Activated CD8-positive, alpha-beta T cell treated with anti-CD3 and anti-CD28 coated beads for 36 hours (primary cell): ENCODE measurements around the gene CRACR2B. TPM values are rescaled to one million over a fixed set of nuclear protein-coding genes. Genes with fewer than 3 reads are reported as not detected.

Source experiments
- ATAC-seq: fragments of 200-7000 bp; cut with Tn5 transposase; one replicate; pipeline ENCODE4 v1.10.0; 2021; ENCODE audit warnings: mild to moderate bottlenecking, moderate library complexity
- CTCF ChIA-PET: fragments of 350-600 bp; sonication (Branson Sonifier 250); formaldehyde crosslinking; loops from one replicate; lab custom pipeline; 2021; ENCODE audit warnings: antibody characterized with exemption; lab: Charles Lee
- POLR2A ChIA-PET: fragments of 350-600 bp; sonication (Branson Sonifier 250); formaldehyde crosslinking; loops from one replicate; lab custom pipeline; 2021; ENCODE audit warnings: antibody characterized with exemption; lab: Charles Lee
- DNase-seq: peaks from one replicate; pipeline ENCODE4 v3.0.0-alpha.2; 2020
- H3K27ac Mint-ChIP-seq: one replicate; pipeline ENCODE4 v1.8.0; 2021; ENCODE audit warnings: mild to moderate bottlenecking, mixed read lengths
- H3K27me3 Mint-ChIP-seq: one replicate; pipeline ENCODE4 v1.8.0; 2021; ENCODE audit warnings: mixed read lengths
- H3K36me3 Mint-ChIP-seq: one replicate; pipeline ENCODE4 v1.8.0; 2021; ENCODE audit warnings: low read depth, mixed read lengths
- H3K4me1 Mint-ChIP-seq: one replicate; pipeline ENCODE4 v1.8.0; 2021; ENCODE audit warnings: low read depth, mixed read lengths
- H3K4me3 Mint-ChIP-seq: one replicate; pipeline ENCODE4 v1.8.0; 2021; ENCODE audit warnings: mild to moderate bottlenecking, moderate library complexity, mixed read lengths
- H3K9me3 Mint-ChIP-seq: one replicate; pipeline ENCODE4 v1.8.0; 2021; ENCODE audit warnings: mixed read lengths
- intact Hi-C: fragments of 100-400 bp; cut with micrococcal nuclease; formaldehyde crosslinking; loops from one replicate; pipeline ENCODE4 v1.10.0; 2022
- total RNA-seq, 2 experiments: library from RNA; stranded (reverse); gene quantifications; one replicate each; pipeline ENCODE4 v1.2.3, GENCODE V29; 2021
- TF ChIP-seq, protein P1 (sequence below): fragments of 200-600 bp; IDR thresholded peaks from one replicate; pipeline ENCODE4 v1.8.0; 2022; ENCODE audit warnings: antibody characterized with exemption, mild to moderate bottlenecking

The CRACR2B gene
- total RNA-seq, 2 experiments from 2014 or later, result 2.1 to 2.4 TPM

DNA sequence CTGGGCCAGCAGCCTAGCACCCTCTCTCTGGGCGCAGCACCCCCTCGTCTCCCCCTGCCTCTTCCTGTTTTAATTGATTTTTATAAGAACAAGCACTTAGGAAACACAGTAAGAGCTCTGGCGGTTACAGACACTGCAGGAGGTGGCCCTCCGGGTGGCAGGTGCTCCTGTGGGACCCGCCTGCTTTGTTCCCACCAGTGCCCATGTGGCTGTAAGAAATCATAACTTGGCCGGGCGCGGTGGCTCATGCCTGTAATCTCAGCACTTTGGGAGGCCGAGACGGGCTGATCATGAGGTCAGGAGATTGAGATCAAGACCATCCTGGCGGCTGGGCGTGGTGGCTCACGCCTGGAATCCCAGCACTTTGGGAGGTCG lies 33.4 kb downstream of the CRACR2B start:
- Mint-ChIP-seq H3K27ac (no peak overlapping the region), H3K9me3 (no peaks in the 10 kb centered on the region), H3K4me1 (peaks cover 3% of the 10 kb centered on the region), H3K36me3 (no peaks in the 10 kb centered on the region), H3K27me3 (no peaks in the 10 kb centered on the region), H3K4me3 (no peak overlapping the region)
- ChIA-PET POLR2A (no interaction called here), CTCF (no interaction called here)
- TF ChIP-seq, protein P1, sequence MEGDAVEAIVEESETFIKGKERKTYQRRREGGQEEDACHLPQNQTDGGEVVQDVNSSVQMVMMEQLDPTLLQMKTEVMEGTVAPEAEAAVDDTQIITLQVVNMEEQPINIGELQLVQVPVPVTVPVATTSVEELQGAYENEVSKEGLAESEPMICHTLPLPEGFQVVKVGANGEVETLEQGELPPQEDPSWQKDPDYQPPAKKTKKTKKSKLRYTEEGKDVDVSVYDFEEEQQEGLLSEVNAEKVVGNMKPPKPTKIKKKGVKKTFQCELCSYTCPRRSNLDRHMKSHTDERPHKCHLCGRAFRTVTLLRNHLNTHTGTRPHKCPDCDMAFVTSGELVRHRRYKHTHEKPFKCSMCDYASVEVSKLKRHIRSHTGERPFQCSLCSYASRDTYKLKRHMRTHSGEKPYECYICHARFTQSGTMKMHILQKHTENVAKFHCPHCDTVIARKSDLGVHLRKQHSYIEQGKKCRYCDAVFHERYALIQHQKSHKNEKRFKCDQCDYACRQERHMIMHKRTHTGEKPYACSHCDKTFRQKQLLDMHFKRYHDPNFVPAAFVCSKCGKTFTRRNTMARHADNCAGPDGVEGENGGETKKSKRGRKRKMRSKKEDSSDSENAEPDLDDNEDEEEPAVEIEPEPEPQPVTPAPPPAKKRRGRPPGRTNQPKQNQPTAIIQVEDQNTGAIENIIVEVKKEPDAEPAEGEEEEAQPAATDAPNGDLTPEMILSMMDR, result no peak
- DNase-seq, result no peak
- ATAC-seq, result no peak
- intact Hi-C loops, result no loop called here

DNA sequence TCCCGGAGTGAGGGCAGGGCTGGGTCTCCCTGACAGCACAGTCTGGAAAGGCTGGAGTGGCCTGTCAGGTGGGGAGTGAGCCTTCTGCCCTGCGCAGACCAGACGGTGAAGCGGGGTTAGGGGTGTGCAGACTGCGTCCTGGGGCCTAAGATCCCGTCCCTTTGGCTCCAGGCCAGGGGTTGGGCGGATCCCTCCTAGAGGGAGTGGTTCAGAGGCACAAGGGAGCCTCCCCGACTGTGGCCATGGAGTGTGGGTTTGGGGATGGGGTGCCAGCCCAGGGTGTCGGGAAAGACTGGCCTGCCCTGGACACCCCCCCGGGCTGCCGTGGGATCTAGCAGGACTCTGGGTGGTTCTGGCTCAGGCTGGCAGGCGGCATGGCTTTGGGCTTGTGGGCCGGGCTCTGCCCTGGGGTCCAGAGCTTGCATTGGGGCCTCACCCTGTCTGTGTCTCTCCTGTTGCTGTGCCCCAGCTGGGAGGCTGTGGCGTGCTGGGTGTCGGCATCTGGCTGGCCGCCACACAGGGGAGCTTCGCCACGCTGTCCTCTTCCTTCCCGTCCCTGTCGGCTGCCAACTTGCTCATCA lies 34.5 kb downstream of the CRACR2B start:
- intact Hi-C loops, result no loop called here
- Mint-ChIP-seq H3K4me1 (peaks cover under 1% of the 10 kb centered on the region), H3K27ac (no peak overlapping the region), H3K27me3 (no peaks in the 10 kb centered on the region), H3K9me3 (no peaks in the 10 kb centered on the region), H3K36me3 (no peaks in the 10 kb centered on the region), H3K4me3 (no peak overlapping the region)
- ChIA-PET CTCF (no interaction called here), POLR2A (no interaction called here)
- TF ChIP-seq, protein P1, result no peak
- no peak for ATAC-seq
- DNase-seq, result no peak

DNA sequence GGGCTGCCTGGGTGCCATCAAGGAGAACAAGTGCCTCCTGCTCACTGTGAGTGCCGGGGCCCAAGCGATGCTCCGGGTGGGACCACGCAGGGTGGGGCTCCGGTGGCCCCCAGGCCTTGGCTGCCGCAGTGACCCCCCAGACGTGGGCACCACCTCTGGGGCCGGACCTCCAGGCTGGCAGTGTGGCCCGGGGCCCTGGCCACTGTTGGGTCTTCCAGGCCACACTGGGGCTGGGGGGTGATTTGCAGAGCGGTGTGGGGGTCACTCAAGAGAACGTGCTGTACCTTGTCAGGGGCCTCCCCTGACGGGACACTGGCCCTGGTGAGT lies 34.9 kb downstream of the CRACR2B start:
- DNase-seq (no peak), ATAC-seq (no peak)
- TF ChIP-seq, protein P1, result no peak
- intact Hi-C loops, result no loop called here
- no peak overlapping the region for H3K4me3 Mint-ChIP-seq
- H3K4me1 Mint-ChIP-seq, result no peaks in the 10 kb centered on the region
- no peaks in the 10 kb centered on the region for H3K36me3 Mint-ChIP-seq
- POLR2A ChIA-PET, result no interaction called here
- H3K9me3 Mint-ChIP-seq, result no peaks in the 10 kb centered on the region
- no peak overlapping the region for H3K27ac Mint-ChIP-seq
- H3K27me3 Mint-ChIP-seq, result no peaks in the 10 kb centered on the region
- CTCF ChIA-PET, result no interaction called here

DNA sequence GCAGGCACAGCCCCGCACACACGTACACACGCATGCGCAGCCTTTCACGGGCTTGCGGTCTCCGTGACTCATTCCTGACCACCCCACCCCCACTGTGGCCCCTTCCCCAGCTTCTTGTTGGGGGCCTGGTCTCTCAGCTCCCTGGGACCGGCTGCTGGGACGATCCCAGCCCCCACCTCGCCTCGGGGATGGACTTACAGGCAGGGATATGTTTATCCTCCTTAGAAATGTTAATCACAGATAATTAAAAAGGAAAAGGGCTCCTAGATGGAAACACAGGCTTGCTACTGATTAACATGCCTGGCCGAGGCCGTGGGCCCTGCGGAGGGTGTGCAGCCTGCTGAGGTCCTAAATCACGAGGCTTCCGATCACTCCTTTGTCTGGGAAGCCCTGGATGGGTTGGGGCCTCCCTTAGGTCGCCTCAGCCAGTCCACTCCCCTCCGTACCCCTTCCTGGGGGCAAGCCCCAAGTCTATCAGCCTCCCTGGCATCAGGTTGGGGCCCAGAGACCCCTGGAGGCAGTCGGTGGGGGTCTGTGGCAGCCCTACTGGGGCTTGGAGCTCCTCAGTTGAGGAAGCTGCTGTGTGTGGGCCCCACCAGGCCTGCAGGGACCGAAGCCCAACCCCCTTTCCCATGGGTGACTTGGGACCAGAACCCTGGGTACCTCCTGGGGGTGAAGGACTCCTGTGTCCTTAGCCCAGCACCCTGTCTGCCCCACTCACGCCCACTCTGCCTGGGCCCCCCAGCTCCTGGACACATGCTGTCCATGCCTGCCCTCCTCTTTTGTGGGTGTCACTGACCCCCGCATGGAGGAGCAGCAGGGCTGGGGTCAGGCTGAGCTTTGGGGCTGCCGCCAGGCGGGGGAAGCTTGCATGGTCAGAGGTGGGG lies 35.5 kb downstream of the CRACR2B start:
- Mint-ChIP-seq H3K4me3 (no peak overlapping the region), H3K36me3 (no peaks in the 10 kb centered on the region), H3K27me3 (no peaks in the 10 kb centered on the region), H3K9me3 (no peaks in the 10 kb centered on the region), H3K27ac (no peak overlapping the region), H3K4me1 (no peaks in the 10 kb centered on the region)
- no peak for DNase-seq
- intact Hi-C loops, result no loop called here
- CTCF ChIA-PET, result no interaction called here
- no peak for ATAC-seq
- TF ChIP-seq, protein P1, result no peak
- POLR2A ChIA-PET, result no interaction called here
